ENCODE measurements around the gene MYBL2. TPM values are rescaled to one million over a fixed set of nuclear protein-coding genes. Genes with fewer than 3 reads are reported as not detected.

The MYBL2 gene
- total RNA-seq, 1 donor from 2014 or later = 78.7 TPM

DNA sequence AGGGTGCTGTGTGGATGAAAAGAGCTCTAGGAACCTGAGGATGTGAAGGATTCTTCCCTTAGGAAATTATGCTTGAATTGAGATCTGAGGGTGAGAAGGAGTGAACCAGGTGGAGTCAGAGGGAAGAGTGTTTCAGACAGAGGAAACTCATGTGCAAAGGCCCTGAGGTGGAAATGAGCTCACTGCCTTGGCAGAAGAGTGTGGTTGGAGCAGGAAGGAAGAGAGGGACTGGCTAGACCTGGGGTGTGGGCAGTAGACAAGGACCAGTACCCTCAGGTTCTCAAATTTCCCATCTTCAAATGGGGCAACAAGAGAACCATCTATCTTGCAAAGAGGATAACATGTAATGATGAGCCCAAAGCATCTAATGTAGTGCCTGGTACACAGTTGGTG lies 83.9 kb downstream of the MYBL2 start:
- intact Hi-C loops (cut with micrococcal nuclease) = loop anchor here (1.0 to 10.0 kb wide), 15 partner anchors 28 to 894 kb away; partner anchors contain the start of genes IFT52, MYBL2 and SRSF6

DNA sequence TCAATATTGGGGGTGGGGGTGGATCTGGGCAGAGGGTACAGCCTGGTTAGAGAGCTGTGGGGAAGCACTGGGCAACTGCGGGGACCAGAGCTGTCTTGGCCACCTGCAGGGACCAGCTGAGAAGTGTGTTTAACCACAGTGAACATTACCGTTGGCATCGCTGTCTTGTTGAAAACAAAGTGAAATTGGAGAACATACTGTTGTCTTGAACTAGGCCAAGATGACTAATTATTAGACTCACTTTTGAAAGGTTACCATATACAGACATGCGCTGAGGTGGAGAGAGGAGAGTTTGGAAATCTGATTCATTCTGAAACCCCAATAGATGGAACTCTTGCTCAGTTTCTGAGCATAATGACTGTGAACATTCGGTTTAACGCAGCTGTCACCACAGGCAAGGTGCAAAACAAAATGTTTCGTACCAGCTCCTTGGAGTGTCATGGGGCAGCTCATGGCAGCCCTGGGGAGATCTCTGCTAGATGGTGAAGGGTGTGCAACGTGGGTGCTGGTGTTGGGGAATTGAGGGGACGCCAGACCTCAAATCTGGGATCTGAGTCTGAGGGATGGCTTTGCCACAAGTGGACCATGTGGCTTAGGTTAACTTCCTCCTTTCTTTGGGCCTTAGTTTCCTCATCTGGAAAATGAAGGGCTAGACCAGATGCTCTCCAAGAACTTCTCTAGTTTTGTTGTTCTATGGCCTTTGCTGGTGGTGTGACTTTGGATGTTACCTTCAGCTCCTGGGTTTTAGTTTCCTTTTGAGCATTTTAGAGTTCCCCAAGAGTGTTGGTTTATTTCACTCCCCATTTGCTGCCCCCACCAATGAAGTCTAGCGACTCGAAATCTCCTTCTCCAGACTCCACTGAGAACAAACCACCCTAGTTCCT lies 84.5 kb downstream of the MYBL2 start:
- intact Hi-C loops (cut with micrococcal nuclease) = loop anchor here (1.0 to 10.0 kb wide), 15 partner anchors 29 to 893 kb away; partner anchors contain the start of genes IFT52, MYBL2 and SRSF6

DNA sequence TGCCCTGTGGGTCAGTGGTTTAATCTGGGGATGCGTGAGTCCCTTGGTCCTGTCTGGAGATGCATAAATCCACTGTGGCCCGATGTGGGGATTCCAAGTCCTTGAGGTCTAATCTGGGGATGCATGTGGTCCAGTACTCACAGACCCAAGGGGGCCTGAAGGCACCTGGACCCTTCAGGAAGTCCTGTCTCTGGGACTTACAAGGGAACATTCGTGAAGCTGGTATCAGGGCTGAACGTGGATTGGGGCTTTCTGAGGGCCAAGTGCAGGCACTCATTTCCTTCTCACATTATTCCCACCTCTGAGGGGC lies 85.1 kb downstream of the MYBL2 start:
- intact Hi-C loops (cut with micrococcal nuclease) = loop anchor here (10.0 kb wide), 2 partner anchors 443 to 893 kb away; no protein-coding TSS in a partner anchor

DNA sequence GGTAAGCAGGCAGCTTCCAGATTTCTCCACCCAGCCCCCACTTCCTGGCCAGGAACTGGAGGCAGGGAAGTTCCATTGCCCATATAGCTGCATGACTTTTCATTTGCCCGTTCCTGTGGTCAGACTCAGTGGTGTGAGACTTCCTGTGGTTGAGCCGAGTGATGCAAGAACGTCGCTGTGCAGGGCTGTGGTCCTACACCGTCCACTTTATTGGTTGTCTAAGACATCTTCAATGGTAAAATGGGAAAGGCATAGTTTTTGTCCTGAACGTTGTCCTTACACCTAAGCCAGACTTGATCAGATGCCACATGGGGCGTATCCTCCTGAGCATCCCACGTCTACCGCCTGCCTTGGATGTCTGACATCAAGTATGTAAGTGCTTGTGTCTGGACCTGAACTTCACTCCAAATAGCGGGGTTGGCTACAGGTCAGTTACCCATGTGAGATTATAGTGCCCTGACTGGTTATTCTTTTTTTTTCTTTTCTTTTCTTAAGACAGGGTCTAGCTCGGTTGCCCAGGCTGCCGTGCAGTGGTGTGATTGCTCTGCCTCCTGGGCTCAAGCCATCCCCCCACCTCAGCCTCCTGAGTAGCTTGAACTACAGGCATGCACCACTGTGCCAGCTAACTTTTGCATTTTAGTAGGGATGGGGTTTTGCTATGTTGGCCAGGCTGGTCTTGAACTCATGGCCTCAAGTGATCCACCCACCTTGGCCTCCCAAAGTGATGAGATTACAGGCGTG lies 85.8 kb downstream of the MYBL2 start:
- intact Hi-C loops (cut with micrococcal nuclease) = loop anchor here (10.0 kb wide), 2 partner anchors 442 to 892 kb away; no protein-coding TSS in a partner anchor

DNA sequence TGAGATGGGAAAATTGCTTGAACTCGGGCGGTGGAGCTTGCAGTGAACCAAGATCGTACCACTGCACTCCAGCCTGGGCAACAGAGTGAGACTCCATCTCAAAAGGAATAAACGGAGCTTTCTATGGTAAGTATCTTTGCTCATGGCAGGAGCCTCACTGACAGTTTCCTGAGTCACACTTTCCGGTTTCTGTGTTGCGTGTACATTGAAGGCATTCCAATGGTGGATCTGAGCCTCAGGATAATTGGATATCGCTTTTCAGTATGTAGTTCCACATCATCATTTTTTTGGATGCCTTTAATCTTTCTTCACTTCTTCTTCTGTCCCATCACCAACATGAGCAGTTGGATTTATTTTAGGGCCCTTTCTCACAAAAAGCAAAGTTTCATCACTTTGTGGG lies 88.5 kb downstream of the MYBL2 start:
- intact Hi-C loops (cut with micrococcal nuclease) = loop anchor here (10.0 kb wide), 2 partner anchors 439 to 889 kb away; no protein-coding TSS in a partner anchor

DNA sequence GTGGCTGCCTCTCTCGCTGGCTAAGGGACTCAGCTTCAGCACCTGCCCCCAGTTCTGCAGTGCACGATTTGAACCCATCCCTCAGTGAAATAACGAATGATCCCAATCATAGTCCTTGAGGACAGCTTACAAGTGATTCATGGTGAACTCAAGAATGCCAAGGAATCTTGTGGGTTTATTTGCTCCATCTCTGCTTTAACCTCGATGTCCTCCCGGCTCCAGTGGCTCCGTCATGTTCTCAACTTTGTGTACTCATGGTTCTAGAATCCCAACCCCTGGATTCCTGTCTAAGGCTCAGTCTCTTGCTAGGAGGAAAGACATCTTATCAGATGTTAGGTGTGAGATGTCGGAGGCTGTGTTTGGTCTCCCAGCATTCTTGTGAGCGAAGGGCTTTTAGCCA lies 88.9 kb downstream of the MYBL2 start:
- intact Hi-C loops (cut with micrococcal nuclease) = loop anchor here (10.0 kb wide), 2 partner anchors 439 to 889 kb away; no protein-coding TSS in a partner anchor

DNA sequence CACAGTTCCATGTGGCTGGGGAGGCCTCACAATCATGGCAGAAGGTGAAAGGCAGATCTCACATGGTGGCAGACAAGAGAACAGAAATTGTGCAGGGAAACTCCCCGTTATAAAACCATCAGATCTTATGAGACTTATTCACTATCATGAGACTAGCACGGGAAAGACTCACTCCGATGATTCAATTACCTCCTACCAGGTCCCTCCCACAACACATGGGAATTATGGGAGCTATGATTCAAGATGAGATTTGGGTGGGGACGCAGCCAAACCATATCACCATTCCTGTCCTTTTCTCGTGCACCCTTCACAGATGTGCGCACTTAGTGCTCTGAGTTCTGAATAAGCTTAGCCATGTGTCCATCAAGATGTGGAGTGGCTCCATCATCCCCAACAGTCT lies 91.0 kb downstream of the MYBL2 start:
- intact Hi-C loops (cut with micrococcal nuclease) = loop anchor here (10.0 kb wide), 2 partner anchors 437 to 887 kb away; no protein-coding TSS in a partner anchor

DNA sequence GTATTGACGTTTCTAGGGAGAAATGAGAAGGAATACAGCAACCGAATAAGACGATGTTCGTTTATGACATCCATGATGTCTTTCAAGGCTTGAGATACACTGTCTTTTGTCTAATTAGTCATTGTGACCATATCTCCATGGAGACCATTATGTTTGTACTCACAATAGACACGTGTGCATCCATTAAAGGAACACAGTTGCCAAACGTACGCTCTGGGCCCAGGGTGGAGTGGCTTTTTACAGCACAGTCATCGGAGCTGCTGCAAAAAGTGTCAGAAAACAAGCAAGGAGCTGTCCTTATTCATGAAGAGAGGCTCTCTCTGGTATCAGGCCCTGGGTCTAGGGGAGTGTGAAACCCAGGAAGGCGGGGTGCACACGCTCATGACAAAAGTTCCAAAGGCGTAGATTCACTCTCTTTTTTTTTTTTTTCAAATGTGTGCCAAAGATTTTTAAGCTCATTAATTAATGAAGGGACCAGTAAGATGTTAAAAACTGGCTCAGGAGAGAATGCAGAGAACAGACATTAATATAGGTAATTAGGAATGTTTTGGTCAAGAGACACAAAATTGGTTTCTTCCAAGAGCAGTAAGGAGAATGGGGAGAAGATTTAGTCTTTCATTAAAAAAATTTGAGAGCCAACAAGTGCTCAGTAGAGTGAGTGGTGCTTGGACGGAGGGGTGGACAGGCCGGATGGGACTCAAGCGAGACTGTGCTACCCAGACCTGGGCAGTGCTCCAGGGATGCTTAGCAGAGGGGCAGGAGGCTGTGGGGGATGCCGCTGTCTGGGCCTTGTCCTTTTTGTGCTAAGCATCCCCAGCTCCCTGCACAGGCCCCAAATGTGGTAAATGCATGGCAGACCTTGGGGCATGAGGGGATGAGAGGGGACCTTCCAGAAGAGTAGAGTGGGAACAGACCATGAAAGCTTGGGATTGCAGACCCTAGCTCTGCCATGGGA lies 94.7 kb downstream of the MYBL2 start:
- intact Hi-C loops (cut with micrococcal nuclease) = no loop called here

DNA sequence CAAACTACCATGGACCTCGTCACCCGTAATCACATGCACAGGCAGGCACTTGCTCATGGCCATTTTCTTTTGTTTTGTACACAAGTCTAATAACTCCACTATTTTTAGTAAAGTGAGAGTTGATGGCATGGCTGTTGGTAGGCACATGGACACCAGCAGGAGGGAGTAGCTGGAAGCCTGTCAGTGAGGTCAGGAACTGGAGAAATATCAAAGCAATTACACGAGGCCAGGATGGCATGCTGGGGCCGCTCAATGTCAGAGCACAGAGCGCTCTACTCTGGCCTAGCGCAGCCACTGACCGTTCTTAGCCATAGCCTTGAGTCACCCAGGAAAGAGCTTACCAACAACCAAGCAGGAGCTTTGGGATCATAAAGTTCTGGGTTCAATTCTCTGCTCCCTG lies 96.0 kb downstream of the MYBL2 start:
- intact Hi-C loops (cut with micrococcal nuclease) = no loop called here

DNA sequence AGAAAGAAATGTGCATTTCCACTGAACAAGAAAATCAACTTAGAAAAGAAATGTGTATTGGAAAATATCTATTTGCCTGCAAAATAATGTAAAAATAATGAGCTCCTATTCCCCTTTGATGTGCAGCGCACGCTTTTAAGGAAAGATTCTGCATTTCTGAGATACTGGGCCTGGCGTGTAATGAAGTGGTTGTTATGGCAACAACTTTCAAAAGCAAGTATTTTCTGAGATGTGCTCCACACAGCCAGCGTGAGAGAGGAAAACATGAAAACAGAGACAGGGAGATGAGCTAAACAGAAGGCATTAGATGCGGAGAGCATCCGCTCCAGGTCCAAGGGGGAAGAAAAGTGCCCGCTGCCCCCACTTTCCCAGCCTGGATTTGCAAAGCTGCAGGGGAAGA lies 99.0 kb downstream of the MYBL2 start:
- intact Hi-C loops (cut with micrococcal nuclease) = no loop called here

Other genes with a start within 250 kb of the MYBL2 start
- gene SRSF6, start 209.2 kb upstream of the MYBL2 start, total RNA-seq = 166 and 167 TPM in 2 replicates
- 6.0 and 7.4 TPM in 2 replicates for gene L3MBTL1, start 159.4 kb upstream of the MYBL2 start, total RNA-seq
- gene SGK2, start 108.1 kb upstream of the MYBL2 start, total RNA-seq = not detected in 2 replicates
- gene IFT52, start 76.2 kb upstream of the MYBL2 start, total RNA-seq = 14.9 and 19.1 TPM in 2 replicates
- gene GTSF1L, start 59.9 kb downstream of the MYBL2 start, total RNA-seq = 0.71 TPM in 1 of 2 replicates, not detected in the other
- 16.0 and 17.2 TPM in 2 replicates for gene TOX2, start 247.7 kb downstream of the MYBL2 start, total RNA-seq

Data from T-helper 1 cell treated with Interleukin-12 subunit alpha and Interleukin-12 subunit beta and Interleukin-4 antibody, amounts not matched to agents 30 ng/mL and 1 ng/mL, for 36 hours (primary cell).